Ureter (tissue), 1 donor: ENCODE measurements around the gene BIK. TPM values are rescaled to one million over a fixed set of nuclear protein-coding genes. Genes with fewer than 3 reads are reported as not detected.

ENCODE experiments used
- DNase-seq: peaks from one replicate; pipeline ENCODE4 v3.0.0-alpha.2; 2020; ENCODE audit warnings: low spot score
- total RNA-seq: library from RNA; stranded (reverse); gene quantifications from one replicate; pipeline ENCODE4 v1.2.4, GENCODE V29; 2023
- donor health status: DM: yes; HTN: yes; CAD: no.

BIK gene
- total RNA-seq, 1 donor from 2014 or later: 2.5 TPM

DNA sequence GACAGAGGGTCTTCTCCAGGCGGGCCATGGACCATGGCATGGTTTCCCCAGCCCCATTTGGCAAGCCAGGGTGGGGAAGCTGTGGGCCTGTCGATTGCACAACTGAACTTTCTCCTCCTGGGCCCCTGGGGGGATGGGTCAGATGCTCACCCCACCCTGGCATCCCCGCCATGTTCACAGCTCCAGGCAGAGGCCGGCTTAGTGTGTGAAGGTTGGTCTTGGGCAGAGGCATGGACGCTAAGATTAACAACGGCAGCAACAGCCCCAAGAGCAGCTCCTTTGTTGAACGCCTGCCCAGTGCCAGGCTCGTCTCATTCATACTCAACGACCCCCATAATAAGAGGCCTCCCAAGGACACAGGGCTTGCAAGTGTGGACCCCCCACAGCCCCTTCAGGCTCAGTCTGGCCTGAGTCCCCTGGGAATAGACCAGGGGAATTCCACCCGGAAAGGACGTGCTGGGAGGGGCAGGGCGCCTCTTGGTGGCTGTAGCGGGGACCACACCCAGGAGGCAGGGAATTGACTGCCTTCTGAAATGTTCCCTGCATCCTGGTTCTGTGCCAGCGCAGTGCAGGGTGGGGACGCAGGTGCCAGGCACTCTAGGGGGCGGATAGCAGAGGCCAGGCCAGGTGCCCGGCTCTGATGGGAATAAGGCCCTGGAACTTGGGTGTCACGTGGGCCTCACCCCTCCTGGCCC lies 49.1 kb downstream of the BIK start:
- no peak for DNase-seq

DNA sequence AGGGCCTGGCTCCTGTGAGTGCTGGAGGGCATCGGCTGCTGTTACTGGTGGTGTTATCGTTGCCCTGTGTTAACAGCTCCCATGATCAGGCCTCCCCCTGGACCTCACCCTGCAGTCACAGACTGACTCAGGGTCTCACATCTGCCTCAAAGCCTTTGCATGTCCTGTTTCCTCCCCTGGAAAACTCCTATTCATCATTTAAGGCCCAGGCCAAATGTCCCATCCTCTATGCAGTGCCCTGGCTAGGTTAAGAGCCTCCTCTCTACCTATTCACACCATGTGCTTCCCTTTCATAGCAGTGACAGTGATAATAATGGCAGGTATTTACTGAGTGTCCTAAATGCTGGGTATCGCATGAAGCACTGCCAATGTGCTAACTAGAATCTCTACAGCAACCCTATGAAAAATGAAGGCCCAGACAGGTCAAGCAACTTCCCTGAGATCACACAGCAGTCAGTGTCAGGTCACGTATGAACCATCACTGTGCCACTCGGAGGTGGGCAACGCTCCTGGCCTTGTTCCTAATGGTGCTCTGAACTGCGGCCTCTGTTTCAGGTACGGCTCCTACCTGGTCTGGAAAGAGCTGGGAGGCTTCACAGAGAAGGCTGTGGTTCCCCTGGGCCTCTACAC lies 50.1 kb downstream of the BIK start:
- DNase-seq: no peak

DNA sequence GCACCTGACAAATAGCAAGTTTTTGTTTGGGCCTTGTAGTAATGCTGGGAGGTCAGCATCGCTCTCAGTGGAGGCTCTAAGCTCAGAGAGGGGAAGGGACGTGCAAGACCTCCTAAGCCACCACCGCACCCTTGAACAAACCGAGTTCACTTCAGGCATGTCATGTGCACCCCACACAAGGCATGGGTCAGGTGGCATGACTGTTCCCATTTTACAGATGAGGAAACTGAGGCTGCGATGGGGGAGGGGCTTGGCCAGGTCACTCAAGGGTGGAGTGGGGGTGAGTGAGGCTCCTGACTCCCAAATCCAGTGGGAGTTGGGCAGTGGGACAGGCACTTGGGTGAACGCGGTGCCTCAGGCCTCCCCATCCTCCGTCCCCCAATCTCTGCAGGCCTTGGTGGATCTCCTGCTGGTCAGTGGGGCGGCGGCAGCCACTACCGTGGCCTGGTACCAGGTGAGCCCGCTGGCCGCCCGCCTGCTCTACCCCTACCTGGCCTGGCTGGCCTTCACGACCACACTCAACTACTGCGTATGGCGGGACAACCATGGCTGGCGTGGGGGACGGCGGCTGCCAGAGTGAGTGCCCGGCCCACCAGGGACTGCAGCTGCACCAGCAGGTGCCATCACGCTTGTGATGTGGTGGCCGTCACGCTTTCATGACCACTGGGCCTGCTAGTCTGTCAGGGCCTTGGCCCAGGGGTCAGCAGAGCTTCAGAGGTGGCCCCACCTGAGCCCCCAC lies 52.0 kb downstream of the BIK start:
- DNase-seq: no peak

DNA sequence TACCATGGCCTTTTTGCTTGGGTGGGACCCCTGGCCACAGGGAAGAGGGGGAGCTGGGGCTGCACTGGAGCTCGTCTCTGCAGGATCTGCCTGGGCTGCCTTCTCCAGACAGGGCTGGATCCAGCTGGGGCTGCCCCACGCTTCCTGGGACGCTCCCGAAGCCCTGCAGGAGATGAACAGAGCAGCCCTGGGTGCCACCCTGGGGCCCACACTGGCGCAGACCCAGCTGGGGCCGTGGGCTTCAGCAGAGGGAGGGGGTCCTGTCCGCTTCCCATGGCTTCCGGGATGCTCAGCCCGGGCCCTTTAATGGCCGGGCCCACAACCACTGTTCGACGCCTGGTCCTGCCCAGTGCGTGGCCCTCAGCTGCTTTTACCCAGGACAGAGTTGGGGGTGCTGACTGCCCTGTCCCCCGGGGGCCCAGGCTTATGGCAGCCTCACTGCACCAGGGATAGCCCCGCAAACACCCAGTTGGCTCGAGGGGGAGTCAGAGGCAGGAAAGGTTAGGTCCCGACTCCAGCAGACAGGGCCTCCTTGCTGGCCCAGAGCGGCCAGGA lies 52.8 kb downstream of the BIK start:
- no peak for DNase-seq

DNA sequence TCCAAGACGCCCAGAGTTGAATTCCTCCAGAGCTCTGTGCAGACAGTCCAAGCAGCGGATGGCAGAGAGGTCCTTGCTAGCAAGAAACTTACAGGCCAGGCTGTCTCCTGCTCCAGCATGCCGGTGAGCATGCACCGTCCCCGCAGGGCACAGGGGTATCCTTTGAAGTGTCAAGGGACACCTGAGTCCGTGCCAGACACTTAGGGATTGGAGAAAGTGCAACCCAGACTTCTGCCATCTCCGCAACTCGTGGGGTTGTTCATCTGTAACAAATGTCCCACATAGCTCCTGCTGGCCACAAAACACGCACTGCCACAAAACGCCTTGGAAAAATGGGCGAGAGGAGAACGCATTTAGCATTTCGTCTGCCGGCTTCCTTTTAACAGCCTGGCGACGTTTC lies 54.1 kb downstream of the BIK start:
- no peak for DNase-seq

DNA sequence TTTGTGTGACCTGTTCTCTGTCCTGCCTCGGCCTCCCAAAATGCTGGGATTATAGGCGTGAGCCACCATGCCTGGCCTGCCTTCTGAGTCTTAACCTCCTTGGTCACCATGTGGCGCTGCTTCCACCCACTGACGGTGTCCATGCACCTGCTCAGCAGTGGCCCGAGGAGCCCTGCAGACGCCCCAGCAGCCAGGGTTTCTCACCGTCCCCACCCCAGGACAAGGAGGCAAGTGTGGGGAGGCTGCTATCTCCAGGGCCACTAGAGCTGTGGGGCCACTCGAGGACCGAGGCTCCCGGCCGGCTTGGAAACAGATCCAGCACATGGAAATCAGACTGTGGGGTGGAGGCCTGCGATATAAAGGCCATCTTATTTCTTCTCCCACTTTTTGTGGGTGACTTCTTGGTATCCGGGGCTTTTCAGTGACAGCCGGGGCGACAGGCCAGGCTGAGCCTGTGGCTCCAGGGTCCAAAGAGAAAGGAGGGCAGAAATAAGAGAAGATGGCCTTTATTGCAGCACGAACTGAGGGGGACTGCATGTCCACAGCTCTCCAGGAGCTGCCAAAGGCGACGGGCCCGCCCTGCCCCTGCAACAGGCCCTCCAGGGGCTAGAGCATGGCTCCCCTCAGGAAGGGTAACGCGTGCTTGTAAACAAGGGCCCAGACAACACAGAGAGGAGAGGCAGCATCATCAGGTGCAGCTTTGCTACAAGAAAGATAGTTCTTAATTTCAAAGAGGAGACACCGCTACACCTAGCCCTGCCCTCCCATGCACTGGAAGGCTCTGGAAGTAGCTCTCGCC lies 55.8 kb downstream of the BIK start:
- no peak for DNase-seq

DNA sequence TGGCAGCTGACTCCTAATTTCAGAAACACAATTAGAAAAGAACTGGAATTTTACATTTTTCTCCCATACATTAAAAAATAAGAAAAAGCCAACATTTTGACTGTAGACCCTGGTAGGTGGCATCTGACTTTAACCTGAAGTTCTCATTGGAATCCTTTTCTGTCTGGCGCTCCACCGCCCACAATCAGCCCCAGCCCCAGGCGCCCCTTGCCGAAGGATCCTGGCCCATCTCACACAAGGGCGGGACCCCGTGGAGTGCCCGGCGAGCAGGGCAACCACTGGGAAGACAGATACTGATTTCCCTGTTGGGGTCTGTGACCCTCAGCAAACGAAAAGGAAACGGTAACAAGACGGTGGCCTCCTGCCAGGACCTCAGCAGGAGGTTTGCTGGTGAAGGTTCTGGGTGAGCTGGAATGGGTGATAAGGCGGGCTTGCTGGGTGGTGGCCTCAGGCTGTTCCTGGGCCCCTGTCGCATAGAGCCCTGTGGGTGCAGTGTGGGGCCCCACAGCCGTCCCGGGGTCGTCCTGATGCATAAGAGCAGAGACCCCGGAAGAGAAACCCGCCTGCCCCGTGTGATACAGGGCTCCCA lies 56.5 kb downstream of the BIK start:
- DNase-seq: no peak

DNA sequence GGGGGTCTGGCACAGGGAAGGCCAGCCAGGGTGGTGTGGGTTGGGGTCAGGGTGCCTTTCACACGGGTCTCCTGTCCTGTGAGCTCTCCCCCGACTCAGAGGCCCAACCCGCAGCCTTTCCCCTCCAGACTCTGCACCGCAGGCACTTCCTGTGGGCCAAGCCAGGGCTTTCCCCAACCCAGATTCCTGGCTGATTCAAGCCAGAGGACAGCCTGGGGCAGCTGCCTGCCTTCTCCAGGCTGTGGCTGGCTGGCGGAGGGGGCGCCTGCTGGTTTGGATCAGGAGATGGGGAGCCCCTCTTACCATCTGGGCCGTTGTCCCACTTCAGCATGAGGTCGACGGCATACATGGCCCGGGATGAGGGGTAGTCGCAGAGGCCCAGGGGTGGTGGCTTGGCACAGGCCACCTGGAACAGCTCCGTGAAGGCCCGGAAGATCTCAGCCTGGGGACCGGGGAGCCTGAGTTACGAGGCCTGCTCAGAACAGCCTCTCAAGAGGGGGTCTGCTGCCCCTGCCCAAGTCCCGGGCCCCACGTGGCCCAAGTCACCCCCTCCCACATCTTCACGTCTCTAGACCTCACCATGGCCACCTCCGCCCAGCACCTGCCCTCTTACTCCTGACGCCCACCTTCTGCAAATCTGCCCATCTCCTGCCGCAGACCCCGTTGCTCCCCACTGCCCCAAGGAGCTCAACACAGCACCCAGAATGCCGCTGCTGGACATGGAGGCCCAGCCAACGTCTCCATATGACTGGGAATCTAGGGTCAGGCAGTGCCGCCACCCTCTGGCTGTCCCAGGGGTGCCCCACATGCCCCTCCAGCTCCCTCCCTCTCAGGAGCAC lies 58.1 kb downstream of the BIK start:
- no peak for DNase-seq

DNA sequence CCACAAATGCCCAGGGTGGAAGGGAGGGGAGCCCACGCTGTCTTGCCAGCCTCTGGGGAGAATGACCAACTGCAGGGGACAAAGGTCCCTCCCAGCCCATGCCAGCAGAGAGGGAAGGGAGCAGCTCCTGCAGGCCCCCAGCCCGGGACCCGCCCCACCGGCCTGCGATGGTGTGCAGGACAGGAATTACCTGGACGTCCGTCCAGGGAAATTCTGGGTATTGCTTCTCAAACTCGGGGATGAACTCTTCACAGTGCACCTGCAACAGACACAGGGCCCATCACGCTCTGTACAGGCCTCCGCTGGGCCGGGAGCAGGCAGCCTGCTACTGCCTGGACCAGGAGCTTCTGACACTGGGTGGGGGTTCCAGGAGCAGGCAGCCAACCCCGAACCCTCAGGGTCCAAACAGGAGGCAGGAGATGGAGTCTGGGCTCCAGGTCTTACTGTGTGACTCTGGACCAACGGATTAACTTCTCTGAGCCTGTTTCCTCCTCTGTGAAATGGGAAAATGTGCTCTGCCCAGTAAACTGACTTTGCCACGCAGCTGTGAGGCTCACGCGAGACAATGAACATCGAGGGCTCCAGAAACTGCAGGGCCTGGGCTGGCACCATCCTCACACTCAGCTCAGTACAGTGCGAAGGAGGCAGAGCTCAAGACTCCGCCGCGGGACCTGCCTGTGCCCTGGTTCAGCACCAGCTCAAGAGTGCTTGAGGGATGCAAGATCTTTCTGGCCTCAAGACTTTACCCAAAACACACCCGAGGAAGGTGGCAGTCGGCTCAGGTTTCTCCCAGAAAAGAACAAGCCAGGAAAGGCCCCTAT lies 59.0 kb downstream of the BIK start:
- no peak for DNase-seq

DNA sequence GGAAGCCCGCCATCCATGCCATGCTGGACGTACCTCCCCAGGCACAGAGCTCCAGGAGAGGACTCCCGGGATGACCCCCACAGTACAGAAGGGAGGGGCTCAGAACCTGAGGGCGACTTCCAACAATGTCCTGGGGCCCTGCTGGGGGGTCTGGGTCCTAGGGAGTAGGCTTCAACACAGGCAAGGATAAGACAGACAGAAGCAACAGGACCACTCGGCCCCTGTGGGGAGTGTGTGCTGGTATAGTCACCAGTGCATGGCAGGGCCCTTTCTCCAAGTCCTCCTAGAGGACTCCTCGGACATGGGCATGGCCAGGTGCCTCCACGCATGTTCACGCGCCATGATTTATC lies 59.6 kb downstream of the BIK start:
- no peak for DNase-seq

DNA sequence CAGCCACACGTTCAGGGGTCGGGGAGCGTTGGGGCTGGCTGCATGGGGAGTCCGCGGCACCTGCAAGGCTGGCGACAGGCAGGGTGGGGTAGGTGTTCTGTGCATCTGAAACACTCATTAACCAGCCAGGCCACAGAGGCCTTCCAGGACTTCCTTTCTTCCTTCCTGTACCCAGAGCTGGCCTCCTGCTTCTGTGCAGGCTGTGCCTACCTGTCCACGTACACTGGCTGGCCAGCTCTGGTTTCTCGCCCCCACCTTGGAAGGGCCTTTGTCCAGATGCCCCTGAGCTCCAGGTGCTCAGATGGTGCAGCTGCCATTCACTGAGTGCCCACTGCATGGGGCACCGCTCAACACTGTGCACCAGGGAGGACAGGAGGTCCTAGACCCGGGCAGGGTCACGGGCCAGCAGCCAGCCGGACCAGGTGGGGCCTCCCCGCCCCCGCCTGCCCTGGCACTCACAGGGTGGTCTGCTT lies 60.5 kb downstream of the BIK start:
- no peak for DNase-seq

DNA sequence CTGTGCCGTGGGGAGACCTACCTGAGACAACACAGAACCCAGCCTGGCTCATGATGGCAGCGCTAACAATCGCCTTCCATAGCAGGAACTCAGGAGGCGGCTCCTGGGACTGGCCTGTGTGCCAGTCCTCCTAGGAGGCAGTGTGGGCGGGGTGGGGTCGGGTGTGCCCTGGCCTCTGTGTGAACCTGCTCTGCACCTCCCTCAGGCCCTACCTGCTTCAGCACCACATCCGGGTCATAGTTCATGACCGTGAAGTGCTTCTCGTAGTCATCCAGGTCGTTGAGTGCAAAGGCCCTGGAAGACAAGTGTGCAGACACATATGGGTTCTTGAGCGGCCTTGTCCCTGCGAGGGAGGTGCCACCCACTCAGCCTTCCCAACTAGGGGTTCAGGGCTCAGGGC lies 61.1 kb downstream of the BIK start:
- DNase-seq: no peak

DNA sequence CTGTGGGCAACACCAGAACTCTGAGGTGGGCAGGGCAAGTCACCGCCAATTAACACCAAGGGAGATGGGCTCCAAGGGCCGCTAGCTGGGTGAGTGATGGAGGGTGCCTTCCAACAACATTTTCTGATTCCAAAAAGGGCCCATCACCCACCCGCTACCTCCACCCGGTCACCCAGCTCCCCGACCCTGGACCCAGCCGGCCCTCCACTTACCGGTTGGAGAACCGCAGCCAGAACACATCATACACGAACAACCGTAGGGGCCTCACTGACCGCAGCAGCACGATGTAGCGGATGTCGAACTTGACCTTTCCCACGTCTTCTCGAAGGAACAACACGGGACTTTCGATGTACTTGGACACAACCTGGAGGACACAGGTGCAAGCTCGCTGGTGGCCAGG lies 61.6 kb downstream of the BIK start:
- no peak for DNase-seq

DNA sequence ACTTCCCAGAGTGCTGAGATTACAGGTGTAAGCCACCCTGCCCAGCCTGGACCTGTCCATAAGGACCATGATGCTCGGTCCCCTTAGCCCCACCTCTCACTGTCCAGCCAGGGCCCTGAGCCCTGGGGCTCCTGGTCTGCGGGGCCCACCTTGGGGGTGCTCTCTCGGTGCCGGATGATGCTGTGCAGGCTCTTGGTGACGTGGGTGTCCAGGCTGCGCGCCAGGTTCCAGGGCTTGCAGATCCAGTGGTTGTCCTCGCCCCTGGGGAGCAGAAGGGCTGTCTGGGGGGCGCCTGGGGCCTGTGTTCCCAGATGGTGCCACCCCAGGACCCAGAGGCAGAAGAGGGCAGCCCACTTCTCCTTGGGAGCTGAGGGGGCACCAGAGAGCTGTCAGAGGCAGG lies 63.0 kb downstream of the BIK start:
- DNase-seq: no peak

DNA sequence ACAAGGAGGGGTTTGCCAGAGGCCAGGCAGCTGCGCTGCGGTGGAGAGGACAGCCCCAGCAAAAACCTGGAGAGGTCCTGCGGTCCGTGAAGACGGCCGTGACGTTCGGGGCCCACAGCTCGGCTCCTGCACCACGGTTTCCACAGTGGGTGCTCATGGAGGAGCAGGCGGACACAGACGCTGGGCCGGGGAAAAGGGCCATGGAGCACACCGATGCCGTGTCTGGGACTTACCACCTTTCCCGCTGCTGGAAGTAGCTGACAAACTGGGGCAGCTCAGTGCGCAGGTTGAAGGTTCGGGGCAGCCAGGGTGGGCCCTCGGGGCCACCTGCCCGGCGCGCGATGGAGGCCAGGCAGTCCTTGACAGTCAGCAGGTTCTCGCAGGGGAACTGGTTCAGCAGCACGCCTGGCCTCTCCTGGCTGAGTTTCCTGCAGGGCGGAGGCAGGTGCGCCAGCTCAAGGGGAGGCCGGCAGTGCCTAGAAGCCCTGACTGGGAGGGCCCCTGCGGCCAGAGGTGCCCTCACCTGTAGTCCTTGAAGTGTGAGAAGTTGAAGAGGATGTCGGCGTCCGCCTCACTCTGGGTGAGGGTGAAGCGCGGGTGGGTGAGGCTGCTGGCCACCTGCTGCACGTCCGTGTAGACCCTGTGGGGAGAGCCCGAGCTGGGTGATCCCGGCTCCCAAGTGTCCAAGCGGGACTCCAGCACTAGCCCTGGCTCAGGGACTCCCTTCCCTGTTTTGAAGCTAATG lies 63.6 kb downstream of the BIK start:
- DNase-seq: no peak

DNA sequence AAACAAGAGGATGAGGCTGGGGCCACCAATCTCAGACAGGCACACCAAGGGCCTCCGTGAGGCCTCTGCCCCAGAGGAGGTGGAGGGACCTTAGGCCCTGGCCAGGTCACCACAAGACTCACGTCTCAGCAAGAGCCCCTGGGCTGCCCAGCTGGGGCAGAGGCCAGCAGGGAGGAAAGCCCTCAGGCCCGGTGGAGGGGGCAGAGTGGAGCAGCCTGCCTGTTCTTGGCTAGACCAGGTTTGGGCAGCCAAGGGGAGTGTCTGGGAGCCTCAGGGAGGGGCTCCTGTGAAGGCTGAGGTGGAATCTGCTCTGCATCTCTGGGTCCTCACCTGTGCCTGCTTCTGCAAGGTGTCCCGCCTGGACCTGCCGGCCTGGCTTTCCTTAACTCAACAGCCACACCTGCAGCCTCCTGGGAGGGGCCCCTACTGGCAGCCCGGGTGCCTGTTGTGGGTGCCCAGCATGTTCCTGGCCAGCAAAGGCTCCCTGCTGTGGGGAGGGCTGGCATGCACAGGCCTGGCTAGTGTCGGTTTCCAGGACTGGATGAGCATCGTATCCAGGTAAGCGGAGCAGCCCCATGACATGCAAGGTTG lies 64.5 kb downstream of the BIK start:
- DNase-seq: no peak

DNA sequence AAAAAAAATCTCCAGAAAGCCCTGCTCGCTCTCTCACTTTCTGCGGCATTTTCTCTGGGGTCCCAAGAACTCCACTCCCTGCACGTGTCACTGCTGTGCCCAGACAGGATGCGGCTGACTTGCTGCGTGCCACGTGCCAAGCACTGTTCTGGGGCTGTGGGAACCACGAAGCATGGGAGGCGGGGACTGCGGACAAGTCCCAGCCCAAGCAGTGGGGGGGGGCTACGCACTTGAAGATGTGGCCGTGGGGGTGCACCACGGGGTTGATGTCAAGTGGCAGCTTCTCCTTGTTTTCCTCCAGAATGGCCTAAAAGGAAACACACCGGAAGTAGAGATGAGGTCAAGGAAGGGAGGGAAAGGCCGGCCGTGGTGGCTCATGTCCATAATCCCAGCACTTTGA lies 65.5 kb downstream of the BIK start:
- no peak for DNase-seq

DNA sequence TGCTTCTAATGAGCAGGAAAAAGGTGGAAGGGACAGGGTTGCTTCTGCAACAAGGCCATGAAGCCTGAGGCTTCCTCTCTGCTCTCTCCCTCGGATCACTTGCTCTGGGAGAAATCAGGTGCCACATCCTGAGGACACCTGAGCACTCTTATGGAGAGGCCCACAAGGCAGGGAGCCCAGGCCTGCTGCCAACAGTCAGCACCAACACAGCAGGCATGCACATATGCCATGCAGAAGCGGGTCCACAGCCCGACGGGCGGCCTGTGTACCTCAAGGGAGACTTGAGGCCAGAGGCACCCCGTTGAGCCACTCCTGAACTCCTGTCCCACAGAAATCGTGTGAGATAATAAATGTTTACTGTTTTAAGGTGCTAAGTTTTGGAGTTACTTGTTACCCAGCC lies 66.9 kb downstream of the BIK start:
- no peak for DNase-seq
